RWPE2 (cell line): ENCODE measurements around the gene HEXIM1.

Experiments used
- ATAC-seq: fragments of 200-7000 bp; cut with Tn5 transposase; 3 replicates; pipeline ENCODE4 v1.9.1; 2021; ENCODE audit warnings: low read depth
- DNase-seq: peaks from one replicate; pipeline ENCODE4 v3.0.0-alpha.2; 2020; ENCODE audit warnings: low spot score
- H3K27ac ChIP-seq: fragments of 450-650 bp; 2 replicates; pipeline ENCODE4 v1.5.1; 2017; ENCODE audit warnings: mild to moderate bottlenecking; ENCODE audit not compliant: poor library complexity, severe bottlenecking
- H3K27me3 ChIP-seq: fragments of 250-450 bp; sonication (Bioruptor Pico); 2 replicates; pipeline ENCODE4 v1.5.1; 2021; ENCODE audit warnings: mild to moderate bottlenecking, moderate library complexity; ENCODE audit not compliant: insufficient read depth, poor library complexity, severe bottlenecking
- H3K36me3 ChIP-seq: fragments of 250-450 bp; sonication (Bioruptor Pico); 2 replicates; pipeline ENCODE4 v1.5.1; 2020; ENCODE audit warnings: low read depth, mild to moderate bottlenecking, moderate library complexity
- H3K4me1 ChIP-seq: fragments of 250-450 bp; sonication (Bioruptor Pico); 2 replicates; pipeline ENCODE4 v1.5.1; 2021; ENCODE audit warnings: mild to moderate bottlenecking, moderate library complexity; ENCODE audit not compliant: insufficient read depth, poor library complexity, severe bottlenecking
- H3K4me3 ChIP-seq: fragments of 250-450 bp; sonication (Bioruptor Pico); 2 replicates; pipeline ENCODE4 v1.5.1; 2021; ENCODE audit warnings: mild to moderate bottlenecking, moderate library complexity; ENCODE audit not compliant: severe bottlenecking
- H3K9me3 ChIP-seq: fragments of 250-450 bp; sonication (Bioruptor Pico); 2 replicates; pipeline ENCODE4 v1.5.1; 2021; ENCODE audit warnings: mild to moderate bottlenecking, moderate library complexity; ENCODE audit not compliant: severe bottlenecking
- TF ChIP-seq, protein P1 (sequence below): fragments of 450-650 bp; IDR thresholded peaks from one replicate; pipeline ENCODE4 v1.5.1; 2017; ENCODE audit warnings: mild to moderate bottlenecking, moderate library complexity; ENCODE audit not compliant: poor library complexity, severe bottlenecking

HEXIM1 gene

DNA sequence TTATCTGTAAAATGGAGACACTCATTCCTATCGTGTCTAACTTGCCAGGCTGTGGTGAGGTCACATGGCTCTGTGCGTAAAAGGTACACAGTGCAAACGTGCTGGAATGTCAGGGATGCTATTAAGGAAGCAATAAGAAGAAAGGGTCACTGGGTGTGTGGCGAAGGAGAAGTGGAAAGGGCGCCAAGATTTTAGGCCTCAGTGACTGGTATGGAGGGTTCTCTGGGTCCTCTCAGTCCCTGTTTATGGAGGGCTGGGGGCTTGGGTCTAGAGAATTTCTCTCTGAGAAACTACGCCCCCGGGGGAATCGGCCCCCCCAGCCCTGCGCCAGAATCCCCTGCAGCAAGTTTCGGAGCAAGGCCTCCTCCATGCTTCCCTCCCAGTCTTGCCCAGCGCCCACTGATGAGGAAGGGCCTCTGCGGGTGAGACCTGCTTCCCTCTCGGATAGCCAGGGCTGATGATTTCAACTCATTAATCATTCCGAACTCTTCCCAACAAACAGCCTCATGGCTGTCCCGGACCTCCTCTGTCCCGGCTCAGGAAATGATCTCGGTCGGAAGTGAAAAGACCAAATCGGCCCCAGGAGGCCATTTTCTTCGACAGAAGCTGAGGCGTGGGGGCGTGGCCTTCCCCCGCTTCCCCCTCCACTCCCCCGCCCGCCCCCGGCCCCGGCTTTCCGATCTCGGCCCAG lies 1.2 kb upstream of the HEXIM1 start:
- Histone ChIP-seq H3K4me1 (peaks cover 18% of the 10 kb centered on the region), H3K36me3 (peaks cover 6% of the 10 kb centered on the region; the same call in 1 of the 2 replicates), H3K9me3 (no peaks in the 10 kb centered on the region), H3K4me3 (peak overlapping the region; percentile 66), H3K27me3 (no peaks in the 10 kb centered on the region), H3K27ac (peak overlapping the region; percentile 80)
- no peak for DNase-seq
- TF ChIP-seq, protein P1, sequence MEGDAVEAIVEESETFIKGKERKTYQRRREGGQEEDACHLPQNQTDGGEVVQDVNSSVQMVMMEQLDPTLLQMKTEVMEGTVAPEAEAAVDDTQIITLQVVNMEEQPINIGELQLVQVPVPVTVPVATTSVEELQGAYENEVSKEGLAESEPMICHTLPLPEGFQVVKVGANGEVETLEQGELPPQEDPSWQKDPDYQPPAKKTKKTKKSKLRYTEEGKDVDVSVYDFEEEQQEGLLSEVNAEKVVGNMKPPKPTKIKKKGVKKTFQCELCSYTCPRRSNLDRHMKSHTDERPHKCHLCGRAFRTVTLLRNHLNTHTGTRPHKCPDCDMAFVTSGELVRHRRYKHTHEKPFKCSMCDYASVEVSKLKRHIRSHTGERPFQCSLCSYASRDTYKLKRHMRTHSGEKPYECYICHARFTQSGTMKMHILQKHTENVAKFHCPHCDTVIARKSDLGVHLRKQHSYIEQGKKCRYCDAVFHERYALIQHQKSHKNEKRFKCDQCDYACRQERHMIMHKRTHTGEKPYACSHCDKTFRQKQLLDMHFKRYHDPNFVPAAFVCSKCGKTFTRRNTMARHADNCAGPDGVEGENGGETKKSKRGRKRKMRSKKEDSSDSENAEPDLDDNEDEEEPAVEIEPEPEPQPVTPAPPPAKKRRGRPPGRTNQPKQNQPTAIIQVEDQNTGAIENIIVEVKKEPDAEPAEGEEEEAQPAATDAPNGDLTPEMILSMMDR: no peak
- peak; percentile 0; the same call in 1 of the 3 replicates for ATAC-seq

DNA sequence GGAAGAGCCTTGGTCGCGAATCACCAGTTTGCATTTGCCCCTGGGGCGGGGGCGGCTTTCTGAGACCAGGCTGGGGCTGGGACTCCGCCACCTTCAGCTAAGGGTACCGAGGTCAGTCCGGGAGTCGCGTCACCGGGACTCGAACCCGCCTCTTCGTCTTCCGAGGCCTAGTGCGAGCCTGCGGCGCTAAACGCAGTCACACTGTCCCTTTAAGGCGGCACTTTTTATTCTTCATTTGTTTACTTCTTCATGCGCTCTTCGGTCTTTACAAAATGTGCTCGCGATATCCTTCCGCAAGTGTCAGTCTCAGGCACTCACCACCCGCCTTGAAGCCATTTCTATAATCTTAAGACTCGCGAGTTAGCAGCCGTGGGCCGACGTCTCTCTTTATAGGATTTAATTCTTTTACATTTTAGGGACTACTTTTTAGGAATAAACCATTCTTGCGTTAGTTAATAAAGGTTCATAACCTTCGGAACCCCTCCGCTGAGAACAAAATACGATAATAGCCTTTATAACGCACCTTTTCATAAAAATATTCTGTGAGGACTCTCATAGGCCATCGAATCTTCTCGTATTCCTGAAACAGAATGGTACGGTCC lies 593 bp upstream of the HEXIM1 start:
- H3K4me3 ChIP-seq: peak overlapping the region; percentile 66
- H3K9me3 ChIP-seq: no peaks in the 10 kb centered on the region
- ATAC-seq (peak; percentile 5), DNase-seq (no peak)
- peaks cover 6% of the 10 kb centered on the region; the same call in 1 of the 2 replicates for H3K36me3 ChIP-seq
- peaks cover 18% of the 10 kb centered on the region for H3K4me1 ChIP-seq
- TF ChIP-seq, protein P1: no peak
- peak overlapping the region; percentile 80 for H3K27ac ChIP-seq
- H3K27me3 ChIP-seq: no peaks in the 10 kb centered on the region

DNA sequence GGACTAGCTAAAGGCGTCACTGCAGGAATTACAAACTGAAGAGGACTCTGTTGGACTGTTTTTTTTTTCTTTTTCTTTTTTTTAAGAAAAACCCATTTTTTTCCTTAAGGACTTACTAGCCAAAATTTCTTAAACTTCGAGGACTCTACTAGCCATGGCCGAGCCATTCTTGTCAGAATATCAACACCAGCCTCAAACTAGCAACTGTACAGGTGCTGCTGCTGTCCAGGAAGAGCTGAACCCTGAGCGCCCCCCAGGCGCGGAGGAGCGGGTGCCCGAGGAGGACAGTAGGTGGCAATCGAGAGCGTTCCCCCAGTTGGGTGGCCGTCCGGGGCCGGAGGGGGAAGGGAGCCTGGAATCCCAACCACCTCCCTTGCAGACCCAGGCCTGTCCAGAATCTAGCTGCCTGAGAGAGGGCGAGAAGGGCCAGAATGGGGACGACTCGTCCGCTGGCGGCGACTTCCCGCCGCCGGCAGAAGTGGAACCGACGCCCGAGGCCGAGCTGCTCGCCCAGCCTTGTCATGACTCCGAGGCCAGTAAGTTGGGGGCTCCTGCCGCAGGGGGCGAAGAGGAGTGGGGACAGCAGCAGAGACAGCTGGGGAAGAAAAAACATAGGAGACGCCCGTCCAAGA lies 878 bp downstream of the HEXIM1 start:
- peaks cover 12% of the 10 kb centered on the region for H3K4me1 ChIP-seq
- H3K9me3 ChIP-seq: no peaks in the 10 kb centered on the region
- peaks cover 6% of the 10 kb centered on the region; the same call in 1 of the 2 replicates for H3K36me3 ChIP-seq
- peak overlapping the region; percentile 80 for H3K27ac ChIP-seq
- peak overlapping the region; percentile 55 for H3K4me3 ChIP-seq
- ATAC-seq (peak; percentile 28), DNase-seq (peak; percentile 88)
- TF ChIP-seq, protein P1: peak; percentile 96
- no peaks in the 10 kb centered on the region for H3K27me3 ChIP-seq

- ATAC-seq (no peak), DNase-seq (no peak)
- H3K4me1 ChIP-seq: peaks cover 12% of the 10 kb centered on the region
- H3K36me3 ChIP-seq: peaks cover 6% of the 10 kb centered on the region; the same call in 1 of the 2 replicates
- H3K4me3 ChIP-seq: peak overlapping the region; percentile 55
- H3K27me3 ChIP-seq: no peaks in the 10 kb centered on the region
- H3K27ac ChIP-seq: peak overlapping the region; percentile 80
- no peaks in the 10 kb centered on the region for H3K9me3 ChIP-seq
- TF ChIP-seq, protein P1: no peak
These were observed 1.7 kb downstream of the HEXIM1 start for GRCh38 chr17:45149669-45150664.
